Colonic mucosa (tissue), 4 donors: ENCODE data around the gene CCDC184. TPM values are rescaled to one million over a fixed set of nuclear protein-coding genes. Genes with fewer than 3 reads are reported as not detected.
"Not testable (repeated sequence)": the region's sequence is repeated elsewhere in the genome, so short reads cannot be mapped to it uniquely, and the experiment has no call there.

Experiments
- DNase-seq: peaks from one replicate; pipeline ENCODE4 v3.0.0-alpha.2; 2020
- H3K27ac ChIP-seq: fragments of 200-600 bp; one replicate; pipeline ENCODE4 v1.8.0; 2021
- H3K27me3 ChIP-seq: fragments of 200-600 bp; one replicate; pipeline ENCODE4 v1.8.0; 2021
- H3K36me3 ChIP-seq: fragments of 200-600 bp; one replicate; pipeline ENCODE4 v1.8.0; 2021
- H3K4me1 ChIP-seq: fragments of 200-600 bp; one replicate; pipeline ENCODE4 v1.8.0; 2021; ENCODE audit warnings: mild to moderate bottlenecking
- H3K4me3 ChIP-seq: fragments of 200-600 bp; one replicate; pipeline ENCODE4 v1.8.0; 2021
- H3K9ac ChIP-seq, 2 donors: one replicate each; pipeline ENCODE4 v1.7.0; 2013; ENCODE audit warnings: control low read depth in 2 of 2, low read depth in 2 of 2, low read length in 2 of 2
- H3K9me3 ChIP-seq: fragments of 200-600 bp; one replicate; pipeline ENCODE4 v1.8.0; 2021
- CTCF ChIP-seq: fragments of 200-600 bp; IDR thresholded peaks from one replicate; pipeline ENCODE4 v1.8.0; 2022; ENCODE audit warnings: antibody characterized with exemption, mild to moderate bottlenecking
- intact Hi-C: fragments of 100-400 bp; cut with DNase I; formaldehyde crosslinking; loops from one replicate; pipeline ENCODE4 v1.14.1; 2022
- total RNA-seq, 2 donors: library from RNA; stranded (reverse); fragmentation: NEBNext Ultra II Directional in 1 of 2; extraction: Animal tissue kit (Norgen Biotek cat#: 25700) in 1 of 2; gene quantifications; one replicate each; pipeline ENCODE4 v1.2.1, GENCODE V29; 2021
- donor health status: healthy.
- donor health status: DM: no; HTN: no; CAD: no.
- donor health status: DM: no; HTN: no; CAD: no.

The CCDC184 gene
- total RNA-seq, 2 donors from 2014 or later, result 0.35 to 0.53 TPM

GRCh38 chr12:48198985-48199384, 15.5 kb downstream of the CCDC184 start:
- H3K27me3 ChIP-seq, result no peaks in the 10 kb centered on the region
- TF ChIP-seq CTCF, result no peak
- no peaks in the 10 kb centered on the region for H3K36me3 ChIP-seq
- intact Hi-C loops, result no loop called here
- H3K27ac ChIP-seq, result peak overlapping the region; percentile 87
- peak overlapping the region; percentile 91 to 92 for H3K9ac ChIP-seq
- peak overlapping the region; percentile 51 for H3K4me3 ChIP-seq
- H3K9me3 ChIP-seq, result no peaks in the 10 kb centered on the region
- H3K4me1 ChIP-seq, result no peaks in the 10 kb centered on the region
- no peak for DNase-seq

GRCh38 chr12:48199774-48200221, 16.4 kb downstream of the CCDC184 start:
- no peaks in the 10 kb centered on the region for H3K36me3 ChIP-seq
- intact Hi-C loops, result no loop called here
- H3K9ac ChIP-seq, result no peak overlapping the region
- peak overlapping the region; percentile 87 for H3K27ac ChIP-seq
- H3K4me3 ChIP-seq, result no peak overlapping the region
- H3K4me1 ChIP-seq, result no peaks in the 10 kb centered on the region
- TF ChIP-seq CTCF, result no peak
- DNase-seq, result no peak
- no peaks in the 10 kb centered on the region for H3K27me3 ChIP-seq
- no peaks in the 10 kb centered on the region for H3K9me3 ChIP-seq

- intact Hi-C loops, result no loop called here
- no peaks in the 10 kb centered on the region for H3K36me3 ChIP-seq
- no peak overlapping the region for H3K9ac ChIP-seq
- H3K9me3 ChIP-seq, result no peaks in the 10 kb centered on the region
- no peaks in the 10 kb centered on the region for H3K4me1 ChIP-seq
- H3K27me3 ChIP-seq, result no peaks in the 10 kb centered on the region
- H3K27ac ChIP-seq, result no peak overlapping the region
- TF ChIP-seq CTCF, result no peak
- no peak overlapping the region for H3K4me3 ChIP-seq
- no peak for DNase-seq
Observed at GRCh38 chr12:48201091-48201490, 17.6 kb downstream of the CCDC184 start.

DNA sequence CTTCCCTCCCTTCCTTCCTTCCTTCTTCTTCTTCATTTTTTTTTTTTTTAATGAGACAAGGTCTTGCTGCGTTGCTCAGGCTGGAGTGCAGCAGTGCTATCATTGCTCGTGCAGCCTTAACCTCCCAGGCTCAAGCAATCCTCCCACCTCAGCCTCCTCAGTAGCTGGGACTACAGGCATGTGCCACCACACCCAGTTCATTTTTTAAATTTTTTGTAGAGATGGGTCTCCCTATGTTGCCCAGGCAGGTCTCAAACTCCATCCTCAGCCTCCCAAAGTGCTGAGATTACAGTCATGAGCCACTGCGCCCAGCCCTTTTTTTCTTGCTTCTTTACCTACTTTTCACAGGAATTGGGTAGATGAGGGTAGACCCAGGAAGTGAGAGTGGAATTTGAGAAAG, 18.1 kb downstream of the CCDC184 start:
- no peak overlapping the region for H3K9ac ChIP-seq
- no peak for TF ChIP-seq CTCF
- intact Hi-C loops, result no loop called here
- no peak overlapping the region for H3K4me3 ChIP-seq
- no peak for DNase-seq
- H3K27me3 ChIP-seq, result no peaks in the 10 kb centered on the region
- no peak overlapping the region for H3K27ac ChIP-seq
- no peaks in the 10 kb centered on the region for H3K9me3 ChIP-seq
- no peaks in the 10 kb centered on the region for H3K4me1 ChIP-seq
- H3K36me3 ChIP-seq, result no peaks in the 10 kb centered on the region

- no peak for DNase-seq
- Histone ChIP-seq H3K27me3 (no peaks in the 10 kb centered on the region), H3K4me1 (no peaks in the 10 kb centered on the region), H3K4me3 (no peak overlapping the region), H3K9me3 (no peaks in the 10 kb centered on the region), H3K9ac (no peak overlapping the region), H3K36me3 (no peaks in the 10 kb centered on the region), H3K27ac (no peak overlapping the region)
- intact Hi-C loops, result no loop called here
- TF ChIP-seq CTCF, result no peak
Observed at GRCh38 chr12:48202766-48203165, 19.3 kb downstream of the CCDC184 start.

GRCh38 chr12:48203192-48203591, 19.7 kb downstream of the CCDC184 start, which contains the start of gene OR10AD1:
TSS of gene OR10AD1 (minus strand) at chr12:48203292. CDS start at chr12:48203292, 0 bp downstream.
- Histone ChIP-seq H3K27ac (no peak within 1 kb of the TSS), H3K9ac (no peak within 1 kb of the TSS), H3K4me3 (no peak within 1 kb of the TSS), H3K9me3 (no peaks in the 10 kb centered on the region), H3K4me1 (no peaks in the 10 kb centered on the region), H3K36me3 (no peaks in the 10 kb centered on the region), H3K27me3 (no peaks in the 10 kb centered on the region)
- no peak for DNase-seq
- intact Hi-C loops, result no loop called here
- TF ChIP-seq CTCF, result no peak

GRCh38 chr12:48209495-48209894, 26.1 kb downstream of the CCDC184 start:
- H3K27me3 ChIP-seq, H3K4me1 ChIP-seq, H3K36me3 ChIP-seq, H3K9ac ChIP-seq, H3K4me3 ChIP-seq, intact Hi-C loops, DNase-seq, H3K9me3 ChIP-seq, H3K27ac ChIP-seq: not testable (repeated sequence)
